Osteocyte (in vitro differentiated cells): ENCODE data around the gene GPC6. TPM values are rescaled to one million over a fixed set of nuclear protein-coding genes. Genes with fewer than 3 reads are reported as not detected.

Experiments
- DNase-seq: peaks from one replicate; pipeline ENCODE4 v3.0.0; 2021; ENCODE audit warnings: mixed read lengths; ENCODE audit not compliant: unreplicated experiment; ENCODE audit errors: extremely low spot score
- H3K27ac Mint-ChIP-seq: one replicate; pipeline ENCODE4 v1.8.0; 2021; ENCODE audit warnings: mild to moderate bottlenecking, mixed read lengths; ENCODE audit not compliant: unreplicated experiment
- H3K27me3 Mint-ChIP-seq: one replicate; pipeline ENCODE4 v1.8.0; 2021; ENCODE audit warnings: mixed read lengths; ENCODE audit not compliant: unreplicated experiment
- H3K36me3 Mint-ChIP-seq: one replicate; pipeline ENCODE4 v1.8.0; 2021; ENCODE audit warnings: mixed read lengths; ENCODE audit not compliant: unreplicated experiment
- H3K4me1 Mint-ChIP-seq: one replicate; pipeline ENCODE4 v1.8.0; 2021; ENCODE audit warnings: mixed read lengths; ENCODE audit not compliant: unreplicated experiment
- H3K4me3 Mint-ChIP-seq: one replicate; pipeline ENCODE4 v1.8.0; 2021; ENCODE audit warnings: mild to moderate bottlenecking, moderate library complexity, mixed read lengths; ENCODE audit not compliant: unreplicated experiment
- H3K9me3 Mint-ChIP-seq: one replicate; pipeline ENCODE4 v1.8.0; 2021; ENCODE audit warnings: mixed read lengths; ENCODE audit not compliant: unreplicated experiment
- total RNA-seq: library from RNA; stranded (reverse); gene quantifications from 2 replicates; pipeline ENCODE4 v1.2.1, GENCODE V29; 2021
- TF ChIP-seq, protein P1 (sequence below): fragments of 200-600 bp; sonication (generic); IDR thresholded peaks from 2 replicates; pipeline ENCODE4 v1.5.0; 2021; ENCODE audit warnings: antibody characterized with exemption, mild to moderate bottlenecking, moderate library complexity

The GPC6 gene
- total RNA-seq, 1 donor from 2014 or later, result 125 TPM

DNA sequence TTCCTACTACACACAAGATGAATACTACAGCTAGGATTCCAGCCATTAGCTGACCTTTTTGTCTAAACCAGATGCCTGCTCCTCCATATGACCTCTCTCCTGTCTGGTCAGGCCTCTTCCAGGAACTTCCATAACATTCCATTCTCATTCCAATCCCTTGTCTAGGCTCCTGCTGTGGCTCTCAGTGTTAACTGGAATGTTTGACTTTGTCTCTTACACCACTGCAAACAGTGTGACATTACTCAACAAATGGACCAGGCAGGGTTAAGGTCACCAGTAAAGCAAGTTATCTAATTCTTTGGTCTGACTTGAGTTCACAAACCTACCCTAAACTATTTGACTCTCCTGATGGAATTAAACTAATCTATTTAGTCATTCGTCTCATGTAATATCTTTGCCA, 2.1 kb upstream of the GPC6 start:
- TF ChIP-seq, protein P1, sequence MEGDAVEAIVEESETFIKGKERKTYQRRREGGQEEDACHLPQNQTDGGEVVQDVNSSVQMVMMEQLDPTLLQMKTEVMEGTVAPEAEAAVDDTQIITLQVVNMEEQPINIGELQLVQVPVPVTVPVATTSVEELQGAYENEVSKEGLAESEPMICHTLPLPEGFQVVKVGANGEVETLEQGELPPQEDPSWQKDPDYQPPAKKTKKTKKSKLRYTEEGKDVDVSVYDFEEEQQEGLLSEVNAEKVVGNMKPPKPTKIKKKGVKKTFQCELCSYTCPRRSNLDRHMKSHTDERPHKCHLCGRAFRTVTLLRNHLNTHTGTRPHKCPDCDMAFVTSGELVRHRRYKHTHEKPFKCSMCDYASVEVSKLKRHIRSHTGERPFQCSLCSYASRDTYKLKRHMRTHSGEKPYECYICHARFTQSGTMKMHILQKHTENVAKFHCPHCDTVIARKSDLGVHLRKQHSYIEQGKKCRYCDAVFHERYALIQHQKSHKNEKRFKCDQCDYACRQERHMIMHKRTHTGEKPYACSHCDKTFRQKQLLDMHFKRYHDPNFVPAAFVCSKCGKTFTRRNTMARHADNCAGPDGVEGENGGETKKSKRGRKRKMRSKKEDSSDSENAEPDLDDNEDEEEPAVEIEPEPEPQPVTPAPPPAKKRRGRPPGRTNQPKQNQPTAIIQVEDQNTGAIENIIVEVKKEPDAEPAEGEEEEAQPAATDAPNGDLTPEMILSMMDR, result no peak
- Mint-ChIP-seq H3K27me3 (no peaks in the 10 kb centered on the region), H3K4me1 (peaks cover 28% of the 10 kb centered on the region), H3K4me3 (no peak overlapping the region), H3K9me3 (peaks cover 5% of the 10 kb centered on the region), H3K36me3 (peaks cover 5% of the 10 kb centered on the region), H3K27ac (peak overlapping the region; percentile 43)
- no peak for DNase-seq

DNA sequence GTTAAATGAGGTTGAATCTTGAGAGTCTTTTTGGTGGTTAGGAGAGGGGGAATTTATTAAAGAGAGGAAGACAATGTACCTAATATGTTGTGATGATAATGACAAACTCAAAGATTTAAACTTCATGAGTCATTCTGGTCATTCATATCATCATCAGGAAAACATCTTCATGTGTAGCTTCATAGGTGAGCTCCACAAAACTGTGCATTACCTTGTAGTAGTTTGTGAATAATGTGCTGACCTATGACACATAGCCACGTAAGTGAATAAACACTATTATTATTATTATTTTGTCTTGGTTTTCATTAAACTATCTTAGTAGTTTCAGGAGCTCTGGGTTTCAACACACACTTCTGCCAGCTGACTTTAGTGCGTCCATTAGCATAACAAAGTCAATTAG, 997 bp upstream of the GPC6 start:
- Mint-ChIP-seq H3K9me3 (peaks cover 5% of the 10 kb centered on the region), H3K4me1 (peaks cover 37% of the 10 kb centered on the region), H3K4me3 (peak overlapping the region; percentile 93), H3K27ac (peak overlapping the region; percentile 88), H3K27me3 (no peaks in the 10 kb centered on the region), H3K36me3 (peaks cover 5% of the 10 kb centered on the region)
- TF ChIP-seq, protein P1, result no peak
- DNase-seq, result no peak

DNA sequence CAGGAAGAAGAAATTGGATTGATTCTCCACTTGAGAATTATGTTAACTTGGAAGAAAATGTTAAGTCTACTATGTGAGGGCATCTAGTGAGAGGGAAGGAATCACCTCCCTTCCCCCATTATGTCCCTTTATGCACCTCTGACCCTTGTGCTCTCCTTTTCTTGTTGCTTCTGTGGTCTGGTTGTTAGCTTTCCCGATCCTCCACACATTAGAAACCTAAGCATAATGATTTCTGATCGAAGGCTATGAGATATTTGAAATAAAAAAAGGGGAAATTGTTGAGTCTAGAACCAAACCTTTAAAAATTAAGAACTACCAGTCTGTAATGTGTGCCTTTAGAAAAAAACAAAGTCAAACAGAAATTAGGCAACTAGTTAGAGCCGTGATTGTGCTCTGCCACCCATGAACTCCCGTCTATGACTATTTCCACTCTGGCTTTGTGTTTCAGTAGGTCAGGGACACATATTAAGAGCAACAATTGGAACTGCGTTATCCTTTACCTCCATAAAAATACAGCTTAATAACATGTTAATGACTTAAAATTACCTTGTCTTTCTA, 463 bp upstream of the GPC6 start:
- H3K4me1 Mint-ChIP-seq, result peaks cover 41% of the 10 kb centered on the region
- TF ChIP-seq, protein P1, result no peak
- H3K36me3 Mint-ChIP-seq, result peaks cover 5% of the 10 kb centered on the region
- peaks cover 5% of the 10 kb centered on the region for H3K9me3 Mint-ChIP-seq
- H3K27me3 Mint-ChIP-seq, result no peaks in the 10 kb centered on the region
- no peak for DNase-seq
- peak overlapping the region; percentile 93 for H3K4me3 Mint-ChIP-seq
- peak overlapping the region; percentile 88 for H3K27ac Mint-ChIP-seq

DNA sequence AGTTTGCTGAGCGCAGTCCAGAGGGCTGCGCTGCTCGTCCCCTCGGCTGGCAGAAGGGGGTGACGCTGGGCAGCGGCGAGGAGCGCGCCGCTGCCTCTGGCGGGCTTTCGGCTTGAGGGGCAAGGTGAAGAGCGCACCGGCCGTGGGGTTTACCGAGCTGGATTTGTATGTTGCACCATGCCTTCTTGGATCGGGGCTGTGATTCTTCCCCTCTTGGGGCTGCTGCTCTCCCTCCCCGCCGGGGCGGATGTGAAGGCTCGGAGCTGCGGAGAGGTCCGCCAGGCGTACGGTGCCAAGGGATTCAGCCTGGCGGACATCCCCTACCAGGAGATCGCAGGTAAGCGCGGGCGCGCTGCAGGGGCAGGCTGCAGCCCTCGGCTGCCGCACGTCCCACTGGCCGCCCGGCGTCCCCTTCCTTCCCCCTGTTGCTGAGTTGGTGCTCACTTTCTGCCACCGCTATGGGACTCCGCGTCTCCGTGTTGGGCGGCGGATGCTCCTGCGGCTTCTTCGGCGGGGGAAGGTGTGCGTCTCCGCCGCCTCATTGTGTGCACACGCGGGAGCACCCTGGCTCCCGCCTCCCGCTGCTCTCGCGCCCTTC, 772 bp downstream of the GPC6 start:
- Mint-ChIP-seq H3K27ac (peak overlapping the region; percentile 88), H3K4me3 (peak overlapping the region; percentile 93), H3K36me3 (peaks cover 5% of the 10 kb centered on the region), H3K9me3 (peaks cover 5% of the 10 kb centered on the region), H3K27me3 (no peaks in the 10 kb centered on the region), H3K4me1 (peaks cover 52% of the 10 kb centered on the region)
- DNase-seq, result no peak
- TF ChIP-seq, protein P1, result peak; percentile 9

DNA sequence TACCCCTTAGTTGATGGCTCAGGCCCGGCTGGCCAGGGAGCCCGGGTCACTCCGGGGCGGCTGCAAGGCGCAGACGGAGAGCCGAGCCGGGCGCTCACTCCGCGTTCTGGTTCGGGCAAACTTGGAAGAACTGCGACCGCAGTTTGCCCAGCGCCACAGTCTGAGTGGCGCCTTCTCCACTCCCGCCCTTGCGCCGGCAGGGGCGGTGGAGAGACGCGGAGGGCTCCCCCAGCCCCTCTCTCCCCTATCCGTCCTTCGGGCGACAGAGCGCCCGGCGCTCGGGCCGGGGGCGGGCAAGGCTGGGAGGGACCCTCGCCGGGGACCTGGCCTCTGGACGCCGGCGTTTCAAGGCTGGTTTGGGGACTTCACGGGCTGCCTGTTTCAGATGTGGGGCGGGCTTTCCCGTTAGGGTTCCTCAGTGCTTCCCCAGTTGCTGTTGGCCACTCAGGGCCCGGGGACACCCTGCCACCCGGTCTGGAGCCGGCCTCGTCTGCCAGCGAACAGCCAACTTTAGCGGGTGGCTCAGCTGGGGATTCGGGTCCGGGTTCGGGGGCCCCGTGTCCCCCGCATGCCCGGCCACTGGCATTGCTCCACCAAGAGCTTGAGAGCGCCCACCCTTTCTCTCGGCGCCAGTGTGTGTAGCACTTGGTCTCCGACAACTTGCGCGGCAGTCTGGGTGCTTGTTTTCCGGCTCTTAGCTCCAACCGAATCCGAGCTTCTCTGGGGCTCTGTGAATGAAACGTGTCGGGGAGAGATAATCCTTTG, 1.5 kb downstream of the GPC6 start:
- peaks cover 5% of the 10 kb centered on the region for H3K9me3 Mint-ChIP-seq
- TF ChIP-seq, protein P1, result peak; percentile 73
- peak; percentile 92 for DNase-seq
- peaks cover 53% of the 10 kb centered on the region for H3K4me1 Mint-ChIP-seq
- no peaks in the 10 kb centered on the region for H3K27me3 Mint-ChIP-seq
- H3K36me3 Mint-ChIP-seq, result peaks cover 5% of the 10 kb centered on the region
- peak overlapping the region; percentile 93 for H3K4me3 Mint-ChIP-seq
- peak overlapping the region; percentile 94 for H3K27ac Mint-ChIP-seq
